ENCODE data around the gene STAT3.
"Not testable (repeated sequence)": the region's sequence is repeated elsewhere in the genome, so short reads cannot be mapped to it uniquely, and the experiment has no call there.

The STAT3 gene

DNA sequence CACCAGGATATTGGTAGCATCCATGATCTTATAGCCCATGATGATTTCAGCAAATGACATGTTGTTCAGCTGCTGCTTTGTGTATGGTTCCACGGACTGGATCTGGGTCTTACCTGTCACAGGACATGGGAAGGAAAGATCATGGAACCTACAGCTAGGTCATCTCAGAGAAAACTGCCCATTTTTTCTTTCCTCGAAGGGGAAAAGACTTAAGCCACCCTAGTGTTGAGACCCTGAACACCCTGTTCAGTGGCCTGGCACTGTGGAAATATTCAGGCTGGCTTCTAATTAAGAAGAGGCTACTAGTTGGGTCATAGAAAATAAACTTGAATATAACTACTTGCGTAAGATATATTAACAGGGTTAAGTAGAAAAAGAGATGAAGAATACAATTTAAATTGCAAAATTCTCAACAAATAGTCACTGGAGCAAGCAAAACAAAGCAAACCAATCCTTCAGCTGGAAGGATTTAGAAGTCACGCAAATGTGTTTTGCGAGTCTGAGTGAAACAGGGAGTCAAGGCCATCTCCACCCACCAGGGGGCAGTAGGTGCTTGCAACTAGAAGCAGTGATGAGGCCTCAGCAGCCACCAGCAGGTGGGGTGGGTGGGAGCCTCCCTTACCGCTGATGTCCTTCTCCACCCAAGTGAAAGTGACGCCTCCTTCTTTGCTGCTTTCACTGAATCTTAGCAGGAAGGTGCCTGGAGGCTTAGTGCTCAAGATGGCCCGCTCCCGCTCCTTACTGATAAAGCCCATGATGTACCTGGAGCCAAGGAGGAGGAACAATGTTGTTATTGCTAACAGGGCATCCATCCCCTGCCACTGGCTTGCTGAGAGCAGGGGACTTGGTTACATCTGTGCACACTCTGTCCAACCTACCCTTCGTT lies 65.6 kb downstream of the STAT3 start:
- DNase-seq (ENCODE audit: insufficient read length, low spot score) (peak; percentile 77), FAIRE-seq (peak; percentile 95)

DNA sequence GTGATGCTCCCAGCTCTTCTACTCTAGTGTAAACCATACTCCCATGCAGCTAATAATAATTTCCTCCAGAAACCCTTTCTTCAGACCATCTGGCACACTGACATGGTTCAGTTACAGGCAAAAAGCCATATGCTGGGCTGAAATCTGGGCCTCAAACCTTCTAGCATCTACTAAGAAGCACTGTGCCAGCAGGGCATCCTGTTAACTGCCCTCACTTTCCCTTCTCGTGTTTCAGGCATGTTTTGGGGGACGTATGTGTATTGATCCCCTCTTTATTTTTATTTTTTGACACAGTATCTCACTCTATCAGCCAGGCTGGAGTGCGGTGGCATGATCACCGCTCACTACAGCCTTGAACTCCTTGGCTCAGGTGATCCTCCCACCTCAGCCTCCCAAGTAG lies 66.7 kb downstream of the STAT3 start:
- FAIRE-seq, result no peak
- DNase-seq (ENCODE audit: insufficient read length, low spot score), result no peak

DNA sequence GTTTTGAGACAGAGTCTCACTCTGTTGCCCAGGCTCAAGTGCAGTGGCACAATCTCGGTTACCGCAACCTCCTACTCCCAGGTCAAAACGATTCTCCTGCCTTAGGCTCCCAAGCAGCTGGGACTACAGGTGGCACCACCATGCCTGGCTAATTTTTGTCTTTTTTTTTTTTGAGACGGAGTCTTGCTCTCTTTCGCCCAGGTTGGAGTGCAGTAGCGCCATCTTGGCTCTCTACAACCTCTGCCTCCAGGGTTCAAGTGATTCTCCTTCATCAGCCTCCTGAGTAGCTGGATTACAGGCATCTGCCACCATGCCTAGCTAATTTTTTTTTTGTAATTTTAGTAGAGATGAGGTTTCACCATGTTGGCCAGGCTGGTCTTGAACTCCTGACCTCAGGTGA lies 70.3 kb downstream of the STAT3 start:
- not testable (repeated sequence) for FAIRE-seq; DNase-seq (ENCODE audit: insufficient read length, low spot score)

DNA sequence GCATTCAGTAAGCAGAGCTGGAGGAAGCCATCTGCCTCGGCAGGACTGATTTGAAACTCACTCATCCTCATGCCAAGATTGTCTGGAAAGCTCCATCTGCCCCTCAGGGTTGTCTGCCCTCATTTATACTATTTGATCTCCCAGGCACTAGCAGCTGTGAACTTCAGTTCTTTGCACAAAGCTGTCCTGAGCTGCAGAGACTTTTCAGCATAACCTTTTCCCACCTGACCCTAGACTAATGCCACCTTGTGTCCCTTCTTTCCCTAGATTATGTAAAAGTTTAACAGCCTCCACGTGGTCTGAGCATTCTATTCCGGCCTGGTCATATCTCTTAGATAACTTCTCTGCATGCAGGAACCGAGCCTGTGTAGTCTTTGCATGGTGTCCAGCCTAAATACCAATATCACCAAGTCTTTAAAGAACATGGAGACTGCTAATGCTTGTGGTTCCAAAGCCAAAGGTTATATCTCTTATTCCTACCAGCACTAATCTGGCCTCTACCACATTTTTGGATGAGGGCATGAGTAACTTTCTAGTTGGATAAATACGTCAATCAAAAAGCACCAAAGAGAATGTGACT lies 70.9 kb downstream of the STAT3 start:
- FAIRE-seq, result no peak
- no peak for DNase-seq (ENCODE audit: insufficient read length, low spot score)

DNA sequence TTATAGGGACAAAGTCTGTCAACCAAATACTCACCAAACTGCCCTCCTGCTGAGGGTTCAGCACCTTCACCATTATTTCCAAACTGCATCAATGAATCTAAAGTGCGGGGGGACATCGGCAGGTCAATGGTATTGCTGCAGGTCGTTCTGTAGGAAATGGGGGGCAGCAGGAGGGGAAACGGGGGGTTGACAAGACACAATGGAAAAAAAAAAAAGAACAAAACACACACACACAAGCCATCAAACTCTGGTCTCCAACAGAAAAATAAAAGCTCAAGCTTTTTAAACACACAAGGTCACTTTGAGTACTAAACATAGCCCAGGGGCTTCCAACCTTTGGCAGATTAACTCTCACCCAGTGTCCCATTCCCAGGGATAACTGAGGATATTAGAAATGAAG lies 71.5 kb downstream of the STAT3 start:
- no peak for FAIRE-seq
- DNase-seq (ENCODE audit: insufficient read length, low spot score), result no peak

DNA sequence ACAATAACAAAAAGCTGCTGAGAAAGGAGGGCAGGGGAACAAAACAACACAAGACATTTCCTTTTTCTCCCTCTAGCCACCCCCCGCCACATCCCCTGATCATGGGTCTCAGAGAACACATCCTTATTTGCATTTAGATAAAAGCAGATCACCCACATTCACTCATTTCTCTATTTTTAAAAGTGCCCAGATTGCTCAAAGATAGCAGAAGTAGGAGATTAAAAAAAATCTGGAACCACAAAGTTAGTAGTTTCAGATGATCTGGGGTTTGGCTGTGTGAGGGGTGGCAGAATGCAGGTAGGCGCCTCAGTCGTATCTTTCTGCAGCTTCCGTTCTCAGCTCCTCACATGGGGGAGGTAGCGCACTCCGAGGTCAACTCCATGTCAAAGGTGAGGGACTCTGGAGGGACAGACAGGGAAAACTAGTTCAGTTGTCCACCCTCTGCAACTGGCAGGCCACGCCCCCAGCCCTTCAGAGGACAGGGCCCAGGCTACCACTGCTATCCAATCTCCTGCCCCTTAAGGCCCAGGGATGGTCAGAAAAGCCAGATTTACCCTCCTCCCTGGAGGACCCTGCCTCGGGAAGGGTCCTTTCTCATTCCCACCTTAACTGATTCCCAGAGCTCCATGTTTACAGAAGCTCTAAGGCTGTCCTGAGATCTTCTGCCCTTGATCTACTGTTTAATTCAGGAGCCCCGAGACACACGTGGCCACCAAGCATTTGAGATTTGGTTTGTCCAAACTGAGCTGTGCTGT lies 72.7 kb downstream of the STAT3 start:
- DNase-seq (ENCODE audit: insufficient read length, low spot score) (no peak), FAIRE-seq (peak; percentile 49)

DNA sequence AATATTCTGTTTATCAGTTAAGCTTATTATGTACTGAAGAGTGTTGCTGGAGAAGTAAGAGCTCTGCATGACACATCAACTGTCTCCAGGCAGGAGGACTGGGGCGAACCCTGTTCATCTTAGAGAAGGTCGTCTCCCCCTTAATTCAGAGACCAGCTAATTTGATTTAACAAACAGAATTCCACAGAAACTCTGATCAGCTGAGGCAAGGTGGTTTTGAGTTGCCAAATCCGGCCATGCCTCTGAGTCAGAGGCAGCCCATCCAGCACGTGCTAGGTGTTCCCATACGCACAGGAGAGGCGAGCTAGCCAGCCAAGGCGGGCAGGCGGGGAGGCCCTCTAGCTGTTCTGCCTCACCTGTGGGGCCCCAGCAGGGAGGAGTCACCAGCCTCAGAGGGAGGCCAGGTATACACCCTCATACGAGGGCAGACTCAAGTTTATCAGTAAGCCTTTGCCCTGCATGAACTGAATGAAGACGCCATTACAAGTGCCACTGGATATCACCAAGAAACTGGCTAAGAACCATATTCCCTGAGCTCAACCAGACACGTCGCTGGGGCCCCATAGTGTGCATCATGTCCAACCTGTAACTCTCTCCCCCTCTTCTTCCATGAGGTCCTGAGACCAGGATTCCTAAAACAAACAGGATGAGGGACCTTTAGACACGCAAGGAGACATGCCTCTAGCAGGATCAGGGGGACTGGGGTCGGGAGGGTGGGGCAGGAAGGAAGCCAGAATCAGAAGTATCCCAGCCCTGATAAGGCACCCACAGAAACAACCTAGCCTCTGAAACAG lies 74.3 kb downstream of the STAT3 start:
- FAIRE-seq, result no peak

DNA sequence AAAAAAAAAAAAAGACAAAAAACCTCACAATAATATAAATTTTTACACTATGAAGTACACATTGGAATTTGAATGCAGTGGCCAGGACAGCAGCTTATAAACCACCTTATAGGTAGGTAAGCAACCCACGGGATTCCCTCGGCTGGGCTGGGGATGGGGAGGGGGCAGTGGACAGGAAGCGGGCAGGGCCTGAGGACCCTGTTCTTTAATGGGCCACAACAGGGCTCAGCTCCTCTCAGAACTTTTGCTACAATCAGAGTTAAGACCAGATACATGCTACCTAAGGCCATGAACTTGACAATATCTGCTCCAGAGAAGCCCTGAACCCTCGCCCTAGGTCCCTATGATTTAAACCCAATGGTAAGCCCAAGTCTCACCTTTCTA lies 74.9 kb downstream of the STAT3 start:
- DNase-seq (ENCODE audit: insufficient read length, low spot score) (no peak), FAIRE-seq (no peak)

More for the DNA sequence above, 74.3 kb downstream of the STAT3 start:
- DNase-seq (ENCODE audit: insufficient read length, low spot score), result no peak

DNA sequence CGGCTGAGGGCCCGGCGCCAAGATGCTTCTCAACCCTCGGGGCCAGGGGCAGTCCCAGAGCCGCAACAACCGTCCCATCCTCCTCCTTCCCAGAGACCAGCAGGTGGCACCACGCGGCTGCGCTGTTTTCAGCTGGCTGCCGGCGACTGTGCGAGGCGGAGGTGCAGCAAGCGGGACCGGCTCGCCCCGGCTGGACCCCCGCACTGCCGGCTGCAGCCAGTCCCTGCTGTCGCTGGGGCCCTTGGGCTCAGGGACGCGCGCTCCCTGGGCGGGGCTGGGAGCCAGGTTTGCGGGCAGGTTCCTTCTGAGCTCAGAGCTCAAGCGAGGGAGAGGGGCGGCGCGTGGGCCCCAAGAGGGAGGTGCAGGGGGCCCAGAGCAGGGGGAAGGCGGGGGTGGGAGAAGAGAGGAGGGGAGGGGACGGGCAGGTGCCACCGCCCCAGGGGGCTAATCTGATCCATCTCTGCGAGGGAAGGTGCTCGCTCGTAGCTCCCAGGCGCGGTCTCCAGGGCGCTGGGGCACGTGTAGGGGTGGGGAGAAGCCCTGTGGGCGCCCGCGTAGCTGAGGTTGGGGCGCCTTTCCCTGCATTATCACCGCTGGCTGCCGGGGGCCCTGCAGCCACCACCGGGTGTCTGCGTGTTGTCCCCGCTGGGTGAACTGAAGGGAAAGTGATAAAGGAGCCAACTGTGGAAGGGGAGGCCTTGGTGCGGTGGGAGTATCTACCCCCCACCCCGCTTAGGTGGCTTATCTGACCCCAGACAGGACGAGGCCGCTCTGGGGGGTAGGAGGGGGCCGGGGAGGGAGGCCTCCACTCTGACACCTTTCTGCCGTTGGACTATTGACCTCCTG lies 75.7 kb downstream of the STAT3 start:
- FAIRE-seq, result peak; percentile 76
- peak; percentile 76 for DNase-seq (ENCODE audit: insufficient read length, low spot score)

DNA sequence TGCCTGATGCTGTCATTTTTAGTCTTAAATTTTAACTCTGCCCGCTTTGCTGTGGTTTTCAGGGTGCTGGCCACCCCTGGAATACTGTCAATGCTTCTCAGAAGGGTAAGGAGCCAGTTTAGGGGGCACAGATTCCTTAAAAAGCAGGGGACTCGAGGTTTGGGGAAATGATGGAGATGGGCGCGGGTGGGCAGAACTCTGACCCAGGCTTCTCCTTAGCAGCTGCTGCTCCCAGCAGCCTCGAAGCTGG lies 76.3 kb downstream of the STAT3 start:
- DNase-seq (ENCODE audit: insufficient read length, low spot score) (no peak), FAIRE-seq (peak; percentile 11)

DNA sequence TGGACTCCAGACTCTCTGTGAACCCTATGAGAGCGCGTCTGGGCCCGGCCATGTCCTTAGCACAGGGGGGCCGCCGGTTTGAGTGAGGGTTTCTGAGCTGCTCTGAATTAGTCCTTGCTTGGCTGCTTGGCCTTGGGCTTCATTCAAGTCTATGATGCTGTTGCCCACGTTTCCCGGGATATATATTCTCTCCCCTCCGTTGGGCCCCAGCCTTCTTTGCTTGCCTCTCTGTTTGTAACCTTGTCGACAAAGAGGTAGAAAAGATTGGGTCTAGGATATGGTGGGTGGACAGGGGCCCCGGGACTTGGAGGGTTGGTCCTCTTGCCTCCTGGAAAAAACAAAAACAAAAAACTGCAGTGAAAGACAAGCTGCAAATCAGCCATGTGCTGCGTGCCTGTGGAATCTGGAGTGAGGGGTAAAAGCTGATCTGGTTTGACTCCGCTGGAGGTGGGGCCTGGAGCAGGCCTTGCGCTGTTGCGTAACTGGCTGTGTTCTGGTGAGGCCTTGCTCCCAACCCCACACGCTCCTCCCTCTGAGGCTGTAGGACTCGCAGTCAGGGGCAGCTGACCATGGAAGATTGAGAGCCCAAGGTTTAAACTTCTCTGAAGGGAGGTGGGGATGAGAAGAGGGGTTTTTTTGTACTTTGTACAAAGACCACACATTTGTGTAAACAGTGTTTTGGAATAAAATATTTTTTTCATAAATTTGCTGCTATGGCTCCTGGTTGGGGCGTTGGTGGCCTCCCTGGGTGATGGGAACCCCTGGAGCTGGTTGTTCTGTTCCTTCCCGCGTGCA lies 76.8 kb downstream of the STAT3 start:
- DNase-seq (ENCODE audit: insufficient read length, low spot score) (no peak), FAIRE-seq (no peak)

DNA sequence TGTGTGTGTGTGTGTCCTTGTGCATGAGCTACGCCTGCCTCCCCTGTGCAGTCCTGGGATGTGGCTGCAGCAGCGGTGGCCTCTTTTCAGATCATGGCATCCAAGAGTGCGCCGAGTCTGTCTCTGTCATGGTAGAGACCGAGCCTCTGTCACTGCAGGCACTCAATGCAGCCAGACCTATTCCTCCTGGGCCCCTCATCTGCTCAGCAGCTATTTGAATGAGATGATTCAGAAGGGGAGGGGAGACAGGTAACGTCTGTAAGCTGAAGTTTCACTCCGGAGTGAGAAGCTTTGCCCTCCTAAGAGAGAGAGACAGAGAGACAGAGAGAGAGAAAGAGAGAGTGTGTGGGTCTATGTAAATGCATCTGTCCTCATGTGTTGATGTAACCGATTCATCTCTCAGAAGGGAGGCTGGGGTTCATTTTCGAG lies 77.4 kb downstream of the STAT3 start:
- DNase-seq (ENCODE audit: insufficient read length, low spot score) (no peak), FAIRE-seq (no peak)

DNA sequence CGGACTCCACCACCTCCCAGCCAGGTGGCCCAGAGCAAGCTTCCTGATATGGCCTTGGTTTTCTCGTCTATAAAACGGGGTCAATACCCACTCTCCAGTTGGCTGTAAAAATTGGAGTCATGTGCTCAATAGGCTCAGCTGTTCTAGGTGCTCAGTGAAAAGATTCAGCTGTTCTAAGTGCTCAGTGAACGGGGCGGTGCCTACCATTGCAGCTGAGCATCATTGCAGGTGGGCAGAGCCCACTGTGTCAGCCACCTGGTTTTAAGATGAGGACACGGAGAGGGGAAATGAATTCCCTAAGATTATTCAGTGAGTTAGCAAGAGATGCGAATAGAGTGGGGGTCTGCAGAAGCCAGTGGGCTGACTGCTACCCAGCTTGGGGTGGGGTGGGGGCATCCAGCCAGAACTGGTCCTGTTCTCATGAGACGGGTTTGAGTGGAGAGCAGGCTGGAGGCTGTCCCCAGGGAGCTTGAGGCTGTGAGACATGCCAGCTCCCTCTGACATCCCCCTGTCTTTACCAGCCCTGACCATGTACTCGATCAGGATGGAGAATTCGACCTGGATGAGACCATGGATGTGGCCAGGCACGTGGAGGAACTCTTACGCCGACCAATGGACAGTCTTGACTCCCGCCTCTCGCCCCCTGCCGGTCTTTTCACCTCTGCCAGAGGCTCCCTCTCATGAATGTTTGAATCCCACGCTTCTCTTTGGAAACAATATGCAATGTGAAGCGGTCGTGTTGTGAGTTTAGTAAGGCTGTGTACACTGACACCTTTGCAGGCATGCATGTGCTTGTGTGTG lies 78.1 kb downstream of the STAT3 start:
- no peak for DNase-seq (ENCODE audit: insufficient read length, low spot score)
- FAIRE-seq, result no peak

DNA sequence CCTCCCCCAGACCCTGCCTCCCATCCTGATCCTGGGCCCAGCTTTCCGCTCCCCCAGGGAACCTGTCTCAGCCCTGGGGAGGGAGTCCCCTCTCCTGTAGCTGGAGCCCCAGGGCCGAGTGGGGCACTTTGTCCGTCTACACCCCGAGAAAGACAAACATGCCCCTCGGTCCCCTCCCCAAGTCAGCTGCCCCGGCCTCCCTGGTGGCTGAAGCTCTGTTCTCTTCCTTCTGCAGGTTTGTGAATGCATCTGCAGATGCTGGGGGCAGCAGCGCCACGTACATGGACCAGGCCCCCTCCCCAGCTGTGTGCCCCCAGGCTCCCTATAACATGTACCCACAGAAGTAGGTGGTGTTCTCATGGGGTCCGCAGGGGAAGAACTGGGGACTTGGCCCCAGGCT lies 79.1 kb downstream of the STAT3 start:
- no peak for FAIRE-seq

DNA sequence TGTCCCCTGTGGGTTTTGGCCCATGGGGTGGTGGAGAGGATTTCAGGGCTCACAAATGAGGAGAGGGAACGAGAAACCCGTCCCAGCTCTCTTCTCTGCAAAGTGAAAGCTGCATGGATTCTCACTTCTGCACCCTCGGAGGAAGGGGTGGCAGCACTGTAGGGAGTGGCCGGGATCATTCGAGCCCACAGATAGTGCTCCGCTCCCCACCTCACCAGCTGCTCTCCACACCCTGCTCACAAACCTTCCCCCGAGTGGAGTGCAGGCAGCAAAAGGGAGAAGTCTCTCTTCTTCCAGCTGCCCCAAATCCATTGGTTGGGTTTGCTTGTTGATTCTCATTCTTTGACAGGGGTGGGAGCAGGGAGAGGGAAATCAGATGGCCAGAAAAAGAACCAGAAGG lies 79.8 kb downstream of the STAT3 start:
- no peak for FAIRE-seq

More for the DNA sequence above, 79.1 kb downstream of the STAT3 start:
- no peak for DNase-seq (ENCODE audit: insufficient read length, low spot score)

DNA sequence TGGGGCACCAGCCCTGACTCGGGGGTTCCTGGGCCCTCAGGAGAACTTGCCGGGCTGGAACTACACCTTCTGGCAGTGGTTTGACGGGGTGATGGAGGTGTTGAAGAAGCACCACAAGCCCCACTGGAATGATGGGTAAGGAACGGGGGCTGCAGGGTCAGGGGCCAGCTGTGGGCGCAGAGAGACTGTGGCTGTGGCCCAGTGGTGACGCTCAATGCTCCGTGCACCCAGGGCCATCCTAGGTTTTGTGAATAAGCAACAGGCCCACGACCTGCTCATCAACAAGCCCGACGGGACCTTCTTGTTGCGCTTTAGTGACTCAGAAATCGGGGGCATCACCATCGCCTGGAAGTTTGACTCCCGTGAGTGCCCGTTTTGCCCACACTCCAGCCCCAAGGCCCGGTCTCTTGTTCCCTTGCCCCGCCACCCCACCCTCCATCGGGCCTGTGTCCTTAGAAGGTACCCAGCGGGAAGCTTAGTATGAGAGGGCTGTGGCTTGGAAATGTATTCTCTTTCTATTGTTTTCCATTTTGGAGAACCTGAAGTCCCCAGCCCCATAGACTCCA lies 80.8 kb downstream of the STAT3 start:
- no peak for FAIRE-seq
- DNase-seq (ENCODE audit: insufficient read length, low spot score), result no peak

More for the DNA sequence above, 79.8 kb downstream of the STAT3 start:
- DNase-seq (ENCODE audit: insufficient read length, low spot score), result no peak

DNA sequence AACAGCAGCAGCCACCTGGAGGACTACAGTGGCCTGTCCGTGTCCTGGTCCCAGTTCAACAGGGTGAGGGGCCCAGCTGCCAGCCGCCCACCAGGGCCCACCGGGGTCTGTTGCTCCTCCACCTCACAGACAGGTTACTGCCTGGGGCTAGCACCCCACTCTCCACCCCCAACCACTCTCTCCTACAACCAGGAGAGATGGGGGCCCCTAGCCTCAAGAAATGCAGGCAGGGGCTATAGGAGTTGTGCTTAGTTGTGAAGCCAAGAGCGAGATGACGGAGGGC lies 81.9 kb downstream of the STAT3 start:
- no peak for DNase-seq (ENCODE audit: insufficient read length, low spot score)
- no peak for FAIRE-seq

Measured in GM19239 (cell line).